ENCODE data around the gene DNAJC6. TPM values are rescaled to one million over a fixed set of nuclear protein-coding genes. Genes with fewer than 3 reads are reported as not detected.

The DNAJC6 gene
- total and polyA plus RNA-seq, 8 donors, result 0.46 to 4.3 (median 1.9) TPM

- intact Hi-C loops (cut with DNase I), result no loop called here
- Histone ChIP-seq H3K36me3 (no peaks in the 10 kb centered on the region), H3K9me3 (no peaks in the 10 kb centered on the region), H3K4me3 (no peak overlapping the region), H3K27me3 (no peaks in the 10 kb centered on the region), H3K4me1 (no peaks in the 10 kb centered on the region), H3K27ac (no peak overlapping the region)
- FAIRE-seq (no peak), ATAC-seq (no peak), DNase-seq (no peak)
- WGBS, 2 donors, result 85 to 89% methylated on average over 2 of the region's 2 CpGs
- TF ChIP-seq CTCF (IDR thresholded peaks at IDR 0.05), result no peak
Observed at GRCh38 chr1:65334081-65334480, 24.7 kb downstream of the DNAJC6 start.

GRCh38 chr1:65339866-65340468 is 30.6 kb downstream of the DNAJC6 start:
- Histone ChIP-seq H3K36me3 (no peaks in the 10 kb centered on the region), H3K27ac (no peak overlapping the region), H3K27me3 (no peaks in the 10 kb centered on the region), H3K9me3 (no peaks in the 10 kb centered on the region), H3K4me1 (no peaks in the 10 kb centered on the region), H3K4me3 (no peak overlapping the region)
- no peak for TF ChIP-seq CTCF (IDR thresholded peaks at IDR 0.05)
- 89 to 94% methylated on average over 3 of the region's 3 CpGs for WGBS, 2 donors
- ATAC-seq (no peak), FAIRE-seq (no peak), DNase-seq (no peak)
- intact Hi-C loops (cut with DNase I), result no loop called here

GRCh38 chr1:65341381-65341780 is 32.0 kb downstream of the DNAJC6 start:
- no peaks in the 10 kb centered on the region for H3K4me1 ChIP-seq
- 71% methylated on average over 1 of the region's 1 CpG for WGBS, 2 donors
- FAIRE-seq (no peak), DNase-seq (no peak), ATAC-seq (no peak)
- no peak for TF ChIP-seq CTCF (IDR thresholded peaks at IDR 0.05)
- H3K36me3 ChIP-seq, result no peaks in the 10 kb centered on the region
- intact Hi-C loops (cut with DNase I), result no loop called here
- no peaks in the 10 kb centered on the region for H3K27me3 ChIP-seq
- no peaks in the 10 kb centered on the region for H3K9me3 ChIP-seq
- no peak overlapping the region for H3K4me3 ChIP-seq
- H3K27ac ChIP-seq, result no peak overlapping the region

GRCh38 chr1:65343286-65343685 is 33.9 kb downstream of the DNAJC6 start:
- Histone ChIP-seq H3K4me3 (no peak overlapping the region), H3K4me1 (no peaks in the 10 kb centered on the region), H3K9me3 (no peaks in the 10 kb centered on the region), H3K27ac (no peak overlapping the region), H3K36me3 (no peaks in the 10 kb centered on the region), H3K27me3 (no peaks in the 10 kb centered on the region)
- no peak for TF ChIP-seq CTCF (IDR thresholded peaks at IDR 0.05)
- FAIRE-seq, result no peak
- no peak for DNase-seq
- intact Hi-C loops (cut with DNase I), result no loop called here
- WGBS, 2 donors, result 82 to 84% methylated on average over 3 of the region's 3 CpGs
- no peak for ATAC-seq

GRCh38 chr1:65344171-65344814 is 35.0 kb downstream of the DNAJC6 start:
- ATAC-seq (no peak), FAIRE-seq (no peak)
- intact Hi-C loops (cut with DNase I), result no loop called here

More at GRCh38 chr1:65344171-65344814, 35.0 kb downstream of the DNAJC6 start:
- no peak overlapping the region for H3K4me3 ChIP-seq
- no peaks in the 10 kb centered on the region for H3K4me1 ChIP-seq
- no peaks in the 10 kb centered on the region for H3K27me3 ChIP-seq
- no peak for DNase-seq
- H3K36me3 ChIP-seq, result no peaks in the 10 kb centered on the region
- no peak overlapping the region for H3K27ac ChIP-seq
- 74 to 79% methylated on average over 3 of the region's 3 CpGs for WGBS, 2 donors
- no peak for TF ChIP-seq CTCF (IDR thresholded peaks at IDR 0.05)
- no peaks in the 10 kb centered on the region for H3K9me3 ChIP-seq

Data from pancreas (tissue), 10 donors.